Gastrocnemius medialis (tissue), 4 donors: Measurements from ENCODE around the gene PRKRIP1.

Experiments used
- POLR2A ChIP-seq, 2 donors: fragments of 450-650 bp; IDR thresholded peaks; one replicate each; pipeline ENCODE4 v1.6.1; 2017; ENCODE audit warnings: antibody characterized with exemption in 2 of 2, mild to moderate bottlenecking in 2 of 2, moderate library complexity in 2 of 2
- TF ChIP-seq, protein P1 (sequence below), 5 experiments: fragments of 450-650 bp in 3 of 5; fragments of 200-600 bp in 2 of 5; sonication (generic) in 2 of 5; IDR thresholded peaks in 4 of 5; conservative IDR thresholded peaks in 1 of 5; 1 replicate in 4 of 5; 2 replicates in 1 of 5; pipeline ENCODE4 v1.5.1; 2016 to 2019; ENCODE audit warnings: antibody characterized with exemption in 5 of 5, mild to moderate bottlenecking in 3 of 5, moderate library complexity in 3 of 5

DNA sequence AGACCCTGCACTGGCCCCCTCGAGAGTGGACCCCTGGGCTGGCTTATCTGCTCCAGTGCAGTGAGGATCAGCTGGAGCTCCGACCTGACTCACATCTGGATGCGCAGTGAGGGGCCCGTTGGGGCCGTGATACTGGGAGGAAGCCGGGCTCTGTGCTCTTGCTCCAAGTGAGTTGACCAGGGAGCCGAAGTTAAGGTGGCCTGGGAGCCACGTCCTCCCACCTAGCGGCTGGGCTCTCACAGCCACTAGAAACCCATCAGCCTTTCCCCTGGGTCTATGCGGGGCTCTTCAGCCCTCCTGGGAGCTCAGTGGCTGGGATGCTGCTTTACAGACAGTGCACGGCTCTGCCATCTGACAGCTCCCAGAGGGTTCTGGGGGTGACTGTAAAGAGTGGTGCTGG lies 59.4 kb downstream of the PRKRIP1 start:
- TF ChIP-seq, protein P1, sequence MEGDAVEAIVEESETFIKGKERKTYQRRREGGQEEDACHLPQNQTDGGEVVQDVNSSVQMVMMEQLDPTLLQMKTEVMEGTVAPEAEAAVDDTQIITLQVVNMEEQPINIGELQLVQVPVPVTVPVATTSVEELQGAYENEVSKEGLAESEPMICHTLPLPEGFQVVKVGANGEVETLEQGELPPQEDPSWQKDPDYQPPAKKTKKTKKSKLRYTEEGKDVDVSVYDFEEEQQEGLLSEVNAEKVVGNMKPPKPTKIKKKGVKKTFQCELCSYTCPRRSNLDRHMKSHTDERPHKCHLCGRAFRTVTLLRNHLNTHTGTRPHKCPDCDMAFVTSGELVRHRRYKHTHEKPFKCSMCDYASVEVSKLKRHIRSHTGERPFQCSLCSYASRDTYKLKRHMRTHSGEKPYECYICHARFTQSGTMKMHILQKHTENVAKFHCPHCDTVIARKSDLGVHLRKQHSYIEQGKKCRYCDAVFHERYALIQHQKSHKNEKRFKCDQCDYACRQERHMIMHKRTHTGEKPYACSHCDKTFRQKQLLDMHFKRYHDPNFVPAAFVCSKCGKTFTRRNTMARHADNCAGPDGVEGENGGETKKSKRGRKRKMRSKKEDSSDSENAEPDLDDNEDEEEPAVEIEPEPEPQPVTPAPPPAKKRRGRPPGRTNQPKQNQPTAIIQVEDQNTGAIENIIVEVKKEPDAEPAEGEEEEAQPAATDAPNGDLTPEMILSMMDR (IDR thresholded peaks at IDR 0.05 in 4 of 5, conservative IDR thresholded peaks at IDR 0.05 in 1 of 5), result no peak
- TF ChIP-seq POLR2A (IDR thresholded peaks at IDR 0.05), result no peak
